ENCODE results near the gene CROCC. TPM values are rescaled to one million over a fixed set of nuclear protein-coding genes. Genes with fewer than 3 reads are reported as not detected.

Gene CROCC
- total RNA-seq, 1 donor from 2014 or later, result 26.2 TPM

GRCh38 chr1:16996845-16997244, 75.1 kb downstream of the CROCC start:
- peaks cover under 1% of the 10 kb centered on the region for H3K36me3 ChIP-seq (ENCODE audit: control insufficient read depth, insufficient read depth, low read length)
- no peak overlapping the region for H3K4me3 ChIP-seq (ENCODE audit: low read depth, low read length)
- no peak for DNase-seq (ENCODE audit: low read depth)
- H3K27me3 ChIP-seq (ENCODE audit: control insufficient read depth, insufficient read depth, low read length), result no peaks in the 10 kb centered on the region
- TF ChIP-seq CTCF (IDR thresholded peaks at IDR 0.05; ENCODE audit: insufficient read depth, low read length, poor library complexity, severe bottlenecking), result no peak

GRCh38 chr1:16998589-16998988, 76.9 kb downstream of the CROCC start:
- TF ChIP-seq CTCF (IDR thresholded peaks at IDR 0.05; ENCODE audit: insufficient read depth, low read length, poor library complexity, severe bottlenecking), result no peak
- no peaks in the 10 kb centered on the region for H3K27me3 ChIP-seq (ENCODE audit: control insufficient read depth, insufficient read depth, low read length)
- no peak for DNase-seq (ENCODE audit: low read depth)
- H3K4me3 ChIP-seq (ENCODE audit: low read depth, low read length), result no peak overlapping the region
- H3K36me3 ChIP-seq (ENCODE audit: control insufficient read depth, insufficient read depth, low read length), result peaks cover 2% of the 10 kb centered on the region

- no peak for DNase-seq (ENCODE audit: low read depth)
- no peak for TF ChIP-seq CTCF (IDR thresholded peaks at IDR 0.05; ENCODE audit: insufficient read depth, low read length, poor library complexity, severe bottlenecking)
- H3K36me3 ChIP-seq (ENCODE audit: control insufficient read depth, insufficient read depth, low read length), result peaks cover 2% of the 10 kb centered on the region
These were observed 78.1 kb downstream of the CROCC start for GRCh38 chr1:16999863-17000262.

GRCh38 chr1:17001760-17002523, 80.2 kb downstream of the CROCC start:
- H3K36me3 ChIP-seq (ENCODE audit: control insufficient read depth, insufficient read depth, low read length), result peaks cover 2% of the 10 kb centered on the region
- TF ChIP-seq CTCF (IDR thresholded peaks at IDR 0.05; ENCODE audit: insufficient read depth, low read length, poor library complexity, severe bottlenecking), result no peak

More at GRCh38 chr1:16999863-17000262, 78.1 kb downstream of the CROCC start:
- Histone ChIP-seq H3K27me3 (ENCODE audit: control insufficient read depth, insufficient read depth, low read length) (no peaks in the 10 kb centered on the region), H3K4me3 (ENCODE audit: low read depth, low read length) (no peak overlapping the region)

GRCh38 chr1:17002524-17002902, 80.8 kb downstream of the CROCC start:
- H3K36me3 ChIP-seq (ENCODE audit: control insufficient read depth, insufficient read depth, low read length), result peaks cover 2% of the 10 kb centered on the region

More at GRCh38 chr1:17001760-17002523, 80.2 kb downstream of the CROCC start:
- no peak overlapping the region for H3K4me3 ChIP-seq (ENCODE audit: low read depth, low read length)
- H3K27me3 ChIP-seq (ENCODE audit: control insufficient read depth, insufficient read depth, low read length), result no peaks in the 10 kb centered on the region
- DNase-seq (ENCODE audit: low read depth), result no peak

More at GRCh38 chr1:17002524-17002902, 80.8 kb downstream of the CROCC start:
- no peak for TF ChIP-seq CTCF (IDR thresholded peaks at IDR 0.05; ENCODE audit: insufficient read depth, low read length, poor library complexity, severe bottlenecking)
- no peaks in the 10 kb centered on the region for H3K27me3 ChIP-seq (ENCODE audit: control insufficient read depth, insufficient read depth, low read length)
- no peak overlapping the region for H3K4me3 ChIP-seq (ENCODE audit: low read depth, low read length)
- no peak for DNase-seq (ENCODE audit: low read depth)
